OCI-LY7 (cell line): ENCODE results near the gene CYP26A1.

Experiments used
- CTCF ChIP-seq: fragments of 200-600 bp; sonication (generic); conservative IDR thresholded peaks from 2 replicates; pipeline ENCODE4 v1.5.1; 2014; ENCODE audit warnings: mild to moderate bottlenecking, antibody characterized with exemption, low read length, moderate library complexity, mixed read lengths
- EZH2phosphoT487 ChIP-seq: fragments of 200-600 bp; sonication (generic); IDR thresholded peaks from 2 replicates; pipeline ENCODE4 v1.6.1; 2018; ENCODE audit warnings: low read depth, borderline replicate concordance, mild to moderate bottlenecking, mixed run types, antibody characterized with exemption, low read length, moderate library complexity, mixed read lengths

- no peak for TF ChIP-seq EZH2phosphoT487
- TF ChIP-seq CTCF: no peak
Measured at GRCh38 chr10:93058139-93058538, 15.6 kb upstream of the CYP26A1 start.
